HG02623 (cell line): ENCODE measurements around the gene APOM.

Experiments
- ATAC-seq: cut with Tn5 transposase; IDR thresholded peaks from one replicate; pipeline ENCODE4 v1.9.1; 2021; ENCODE audit warnings: moderate library complexity; ENCODE audit not compliant: unreplicated experiment

The APOM gene

DNA sequence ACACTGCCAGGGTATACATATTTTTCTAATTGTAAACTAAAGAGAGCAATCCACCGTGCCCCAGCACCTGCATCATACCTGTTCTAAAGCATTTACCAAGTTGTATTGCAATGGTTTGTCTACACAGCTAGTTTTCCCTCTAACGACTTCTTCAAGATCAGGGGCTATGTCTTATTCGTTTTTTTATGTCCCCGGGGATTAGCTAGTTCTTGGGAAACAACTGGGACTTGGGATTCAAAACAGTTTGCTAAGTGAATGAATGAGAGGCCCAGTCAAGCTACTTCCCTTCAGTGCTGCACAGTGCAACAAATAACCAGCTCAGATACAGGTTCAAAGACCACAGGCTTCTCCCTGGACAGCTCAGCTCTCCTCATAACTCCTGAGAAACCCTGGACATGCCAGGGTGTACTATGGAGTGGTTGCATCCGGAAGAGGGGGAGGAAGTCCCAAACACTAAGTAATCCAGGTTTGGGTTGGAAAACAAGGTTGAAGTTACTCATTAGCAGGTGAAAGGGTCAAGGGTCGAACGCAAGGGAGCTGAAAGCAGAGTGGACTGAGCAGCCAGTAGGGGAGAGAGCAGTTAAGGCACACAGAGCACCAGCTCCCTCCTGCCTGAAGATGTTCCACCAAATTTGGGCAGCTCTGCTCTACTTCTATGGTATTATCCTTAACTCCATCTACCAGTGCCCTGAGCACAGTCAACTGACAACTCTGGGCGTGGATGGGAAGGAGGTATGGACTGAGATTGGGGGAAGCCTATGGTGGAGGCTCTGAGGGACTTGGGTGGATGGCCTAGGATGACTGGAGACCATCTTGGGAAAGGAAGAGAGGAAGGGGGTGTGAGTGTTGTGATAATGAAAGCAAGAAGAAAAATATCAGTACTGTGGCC, at the start of gene APOM:
APOM (plus strand) TSS at position 546 of the 889 bp plus-strand sequence; CDS start at position 619, 73 bp downstream.
- no peak for ATAC-seq

DNA sequence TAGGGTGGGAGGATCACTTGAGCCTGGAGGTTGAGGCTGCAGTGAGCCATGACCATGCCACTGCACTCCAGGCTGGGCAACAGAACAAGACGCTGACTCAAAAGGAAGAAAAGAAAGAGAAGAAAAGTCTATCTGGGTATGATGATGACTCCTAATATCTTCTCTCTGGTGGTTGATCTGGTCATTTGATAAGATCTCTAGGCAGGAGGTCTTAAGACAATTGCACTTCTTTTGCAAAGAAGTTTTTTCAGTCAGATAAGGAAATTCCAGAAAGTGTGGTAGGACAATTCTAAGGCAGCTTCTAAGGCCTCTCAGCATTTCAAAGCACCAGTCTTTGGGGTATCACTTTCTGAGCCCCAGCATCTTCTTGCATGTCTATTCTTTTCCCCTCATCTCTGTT, 48.4 kb upstream of the APOM start:
- ATAC-seq = no peak

DNA sequence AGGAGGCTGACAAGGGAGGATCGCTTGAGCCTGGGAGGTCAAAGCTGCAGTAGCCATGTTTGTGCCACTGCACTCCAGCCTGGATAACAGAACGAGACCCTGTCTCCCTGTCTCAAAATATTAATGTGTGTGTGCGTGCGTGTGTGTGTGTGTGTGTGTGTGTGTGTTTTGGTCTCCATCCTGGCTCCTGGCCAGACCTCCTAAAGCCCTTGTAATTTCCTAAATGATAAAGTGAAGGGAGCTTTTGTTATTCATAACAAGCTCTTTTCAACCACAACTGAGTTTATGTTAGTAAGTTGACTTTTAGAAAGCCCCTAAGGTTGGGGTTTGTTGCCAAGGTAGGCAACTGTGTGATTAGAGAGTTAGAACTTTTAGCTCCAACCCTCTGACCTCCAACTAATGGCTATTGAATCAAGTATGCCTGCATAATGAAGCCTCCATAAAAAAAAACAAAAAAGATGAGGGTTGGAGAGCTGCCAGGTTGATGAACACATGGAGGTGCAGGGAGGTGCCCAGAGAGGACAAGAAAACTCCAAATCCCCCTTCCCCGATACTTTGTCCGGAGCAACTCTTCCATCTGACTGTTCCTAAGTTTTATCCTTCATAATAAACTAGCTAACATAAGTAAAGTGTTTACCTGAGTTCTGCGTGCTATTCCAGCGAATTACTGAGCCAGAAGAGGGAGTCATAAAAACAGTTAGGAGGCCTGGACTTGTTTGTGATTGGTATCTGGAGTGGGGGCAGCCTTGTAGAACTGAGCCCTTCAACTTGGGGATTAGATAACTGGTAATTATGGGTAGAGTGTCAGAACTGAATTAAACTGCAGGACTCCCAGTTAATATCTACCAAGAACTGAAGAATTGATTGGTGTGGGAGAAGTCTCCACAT, 45.9 kb upstream of the APOM start:
- ATAC-seq = no peak

DNA sequence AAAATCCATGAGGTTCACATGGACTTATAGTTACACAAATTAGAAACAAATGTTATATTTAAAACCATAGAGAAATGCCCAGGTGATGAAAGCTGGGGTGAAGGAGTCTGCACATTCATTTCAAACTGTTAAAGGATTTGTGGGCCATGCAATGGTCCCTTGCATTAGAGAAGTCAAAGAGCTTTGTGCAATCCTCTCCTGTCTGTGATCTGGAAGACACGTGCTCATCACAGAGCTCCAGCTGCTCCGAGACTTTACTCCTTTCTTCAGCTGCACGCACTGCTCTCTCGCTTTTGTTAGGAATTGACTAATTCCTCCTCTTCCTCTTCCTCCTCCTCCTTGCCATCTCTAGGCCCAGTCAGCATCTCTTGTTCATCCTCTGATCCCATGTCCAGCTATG, 44.7 kb upstream of the APOM start:
- ATAC-seq = no peak

DNA sequence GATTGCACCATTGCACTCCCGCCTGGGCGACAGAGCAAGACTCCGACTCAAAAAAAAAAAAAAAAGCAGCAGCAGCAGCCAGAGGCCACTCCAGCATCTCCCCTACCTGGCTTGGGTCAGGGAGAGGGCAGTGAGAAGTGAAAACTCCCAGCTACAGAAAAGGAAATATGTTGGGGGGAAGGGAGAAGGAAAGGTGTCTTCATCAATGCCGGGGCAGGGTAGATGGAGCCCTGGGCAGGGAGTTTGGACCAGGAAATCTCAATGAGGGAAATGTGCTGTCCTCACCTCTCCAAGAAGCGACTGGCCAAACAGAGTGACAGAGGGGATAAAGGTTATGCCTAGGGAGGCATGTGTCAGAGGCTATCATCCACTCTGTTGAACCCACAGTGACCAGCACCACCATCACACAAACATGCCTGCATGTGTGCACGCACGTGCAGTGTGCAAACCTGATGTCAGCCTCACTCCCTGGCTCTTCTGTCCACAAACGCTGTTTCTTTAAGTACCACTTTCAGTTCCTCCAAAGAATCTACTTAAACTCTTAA, 41.5 kb upstream of the APOM start:
- ATAC-seq = no peak

DNA sequence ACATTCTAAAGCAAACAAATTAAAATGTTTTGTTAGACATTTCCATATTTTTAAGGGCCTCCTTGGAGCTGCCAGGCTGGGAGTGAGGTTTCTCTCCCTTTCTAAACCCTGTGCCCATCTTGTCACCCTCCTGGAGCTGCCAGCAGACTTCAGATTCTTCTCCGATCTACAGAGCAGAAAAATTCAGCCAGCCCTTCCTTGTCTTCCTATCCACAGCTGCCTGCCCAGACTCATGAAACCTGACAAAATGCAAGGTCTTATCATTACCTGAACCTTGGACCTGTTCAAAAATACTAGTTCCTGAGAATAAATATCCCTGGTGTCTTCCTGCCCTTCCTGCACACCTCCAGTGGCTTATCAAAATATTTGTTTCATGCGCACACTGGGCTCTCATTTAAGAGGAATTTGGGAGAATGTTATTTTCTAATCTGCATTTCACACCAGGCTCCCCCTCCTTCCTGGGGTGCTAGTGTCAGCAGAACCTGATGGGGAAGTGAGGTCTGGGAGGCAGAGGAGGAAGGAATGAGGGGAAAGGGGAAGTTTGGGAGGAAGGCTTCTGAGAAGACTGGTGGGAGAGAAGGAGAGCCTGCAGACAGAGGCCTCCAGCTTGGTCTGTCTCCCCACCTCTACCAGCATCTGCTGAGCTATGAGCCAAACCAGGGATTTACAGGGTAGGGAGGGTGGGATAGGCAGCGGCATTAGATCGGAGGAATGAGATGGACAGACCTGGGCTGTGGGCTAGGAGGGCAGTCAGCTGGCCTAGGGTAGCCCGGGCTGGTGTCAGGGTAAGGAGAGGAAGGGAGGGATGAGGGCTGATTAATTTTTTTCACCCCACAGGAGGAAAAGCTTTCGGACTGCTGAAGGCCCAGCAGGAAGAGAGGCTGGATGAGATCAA, 40.8 kb upstream of the APOM start, which contains the start of gene AIF1:
AIF1 (plus strand) TSS at position 551 of the 895 bp plus-strand sequence; CDS start at position 647, 96 bp downstream.
- ATAC-seq = no peak

DNA sequence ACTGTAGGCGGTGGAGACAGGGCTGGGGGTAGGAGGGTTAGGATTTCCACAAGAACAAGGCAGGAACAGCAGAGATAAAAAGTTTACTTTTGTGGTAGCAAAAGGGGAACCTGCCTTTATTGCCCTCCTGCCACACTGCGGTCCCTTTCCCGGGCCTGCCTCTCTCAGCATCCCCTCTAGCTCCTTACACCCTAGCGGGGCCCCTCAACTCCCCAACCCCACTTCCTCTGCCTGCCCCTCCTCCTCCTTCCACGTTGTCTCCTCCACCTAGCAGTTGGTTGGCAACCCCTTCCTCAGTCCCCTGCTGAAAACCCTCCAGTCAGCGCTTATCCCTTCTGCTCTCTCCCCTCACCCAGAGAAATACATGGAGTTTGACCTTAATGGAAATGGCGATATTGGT, 39.9 kb upstream of the APOM start:
- no peak for ATAC-seq

DNA sequence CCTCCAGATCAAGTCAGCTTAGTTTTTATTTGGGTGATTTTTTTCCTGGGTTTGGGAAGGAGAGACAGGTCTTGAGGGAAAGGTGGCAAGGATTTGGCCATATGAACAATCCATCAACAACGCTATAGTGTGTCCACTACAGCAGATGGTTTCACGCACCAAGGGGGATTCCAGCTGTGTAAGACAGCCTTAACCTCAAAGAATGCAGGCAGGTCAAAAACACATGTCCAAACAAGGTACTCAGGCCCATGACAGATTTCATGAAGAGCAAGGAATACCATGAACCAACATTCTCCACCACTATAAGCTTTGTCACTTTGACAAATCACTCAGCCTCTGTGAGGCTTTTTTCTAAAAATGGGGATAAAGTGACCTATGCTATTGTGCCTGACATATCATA, 38.7 kb upstream of the APOM start:
- no peak for ATAC-seq

DNA sequence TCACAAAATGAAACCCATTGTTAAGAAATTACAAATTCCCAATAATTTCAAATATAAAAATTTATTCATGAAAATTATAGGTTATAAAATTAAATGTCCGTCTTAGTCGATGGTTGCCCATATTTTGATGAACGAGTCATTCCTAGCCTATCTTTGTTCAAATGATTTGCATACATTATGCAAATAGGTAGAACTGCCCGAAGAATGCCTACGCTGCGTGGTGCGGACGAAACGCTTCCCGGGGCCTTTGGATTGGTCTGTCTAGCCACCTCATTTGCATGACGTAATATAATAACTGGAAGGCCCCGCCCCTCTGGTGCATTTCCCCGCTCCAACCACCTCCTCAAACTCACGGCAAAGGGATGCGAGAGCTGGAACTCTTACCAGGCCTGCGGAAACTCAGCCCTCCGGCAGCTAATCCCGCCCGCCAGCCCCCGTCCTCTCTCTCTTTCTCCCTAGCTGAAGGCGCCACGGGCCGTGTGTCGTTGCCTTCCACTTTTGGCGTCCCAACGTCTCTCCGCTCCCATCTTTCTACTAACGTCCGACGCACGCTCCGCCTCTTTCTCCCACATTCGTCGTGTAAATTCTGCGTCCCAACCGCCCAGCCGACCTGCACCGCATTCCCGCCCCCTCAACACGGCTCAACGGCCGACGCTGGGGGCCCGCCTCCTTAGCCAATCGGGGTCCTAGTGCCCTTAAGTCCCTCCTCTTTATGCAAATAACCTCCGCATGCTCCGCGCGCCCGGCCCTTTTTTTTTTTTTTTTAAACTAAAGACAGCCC, 35.7 kb upstream of the APOM start:
- ATAC-seq = peak; percentile 83

DNA sequence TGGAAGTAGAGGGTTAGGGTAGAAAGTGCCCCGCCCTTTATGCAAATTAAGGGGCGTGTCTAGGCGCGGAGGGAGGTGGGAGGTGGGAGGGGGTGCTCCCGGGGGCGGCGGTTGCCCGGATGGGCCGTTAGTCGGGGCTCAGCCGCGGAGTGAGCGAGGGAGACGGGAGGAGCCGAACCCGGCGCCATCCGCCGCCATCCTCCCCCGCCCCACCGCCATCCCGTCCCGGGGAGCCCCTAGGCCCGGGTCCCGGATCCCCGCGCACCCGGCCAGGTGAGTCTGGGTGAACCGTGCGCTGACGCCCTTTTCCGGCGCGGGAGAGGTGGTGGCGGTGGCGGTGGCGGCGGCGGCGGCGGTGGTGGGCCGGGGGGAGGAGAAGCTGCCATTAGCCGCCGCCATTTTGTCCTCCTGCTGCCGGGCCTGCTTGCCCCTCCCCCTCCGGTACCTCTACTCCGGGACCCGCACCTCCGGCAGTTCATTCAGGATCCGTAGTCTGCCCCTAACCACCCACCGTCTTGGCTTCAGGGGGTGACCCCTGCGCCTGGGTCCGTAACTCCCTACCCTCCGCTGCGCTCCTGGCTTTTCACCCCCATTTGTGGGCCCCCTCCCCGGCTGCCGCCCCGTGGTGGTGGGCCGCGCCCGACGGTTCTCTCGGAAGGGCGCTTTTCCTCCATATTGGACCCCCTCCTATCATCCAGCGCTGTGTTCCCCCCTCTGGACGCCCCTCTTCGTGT, 34.9 kb upstream of the APOM start, which contains the start of gene PRRC2A:
PRRC2A (plus strand) TSS at position 130 of the 734 bp plus-strand sequence. CDS start 2,075 bp downstream, outside the sequence.
- ATAC-seq = peak; percentile 40

DNA sequence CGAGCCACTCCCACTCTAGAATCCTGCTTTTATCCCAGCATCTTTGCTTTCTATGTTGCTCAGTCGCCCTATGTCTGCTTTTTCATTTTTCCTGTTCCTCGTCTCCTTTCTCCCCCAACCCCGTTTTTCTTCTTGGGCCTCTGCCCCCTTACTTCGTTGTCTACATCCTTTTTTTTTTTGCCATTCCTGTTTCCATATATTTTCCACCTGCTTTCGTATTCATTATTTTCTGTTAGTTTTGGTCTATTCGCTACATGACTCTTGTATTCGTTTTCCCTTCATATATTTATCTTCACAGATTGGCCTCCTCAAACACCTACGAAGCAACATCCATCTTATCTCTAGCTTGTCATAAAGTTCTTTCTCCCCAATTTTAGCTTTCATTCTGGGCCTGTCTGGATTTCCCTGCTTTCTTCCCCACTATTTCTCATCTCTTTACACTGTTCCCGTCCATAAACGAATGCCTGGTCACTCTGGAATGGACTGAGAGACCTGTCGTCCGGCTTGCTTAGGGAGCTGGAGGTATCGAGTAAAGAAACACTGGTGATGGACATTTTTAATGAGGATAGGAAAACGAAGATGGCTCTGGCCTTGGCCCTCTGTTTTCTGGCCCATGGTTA, 34.3 kb upstream of the APOM start:
- no peak for ATAC-seq

DNA sequence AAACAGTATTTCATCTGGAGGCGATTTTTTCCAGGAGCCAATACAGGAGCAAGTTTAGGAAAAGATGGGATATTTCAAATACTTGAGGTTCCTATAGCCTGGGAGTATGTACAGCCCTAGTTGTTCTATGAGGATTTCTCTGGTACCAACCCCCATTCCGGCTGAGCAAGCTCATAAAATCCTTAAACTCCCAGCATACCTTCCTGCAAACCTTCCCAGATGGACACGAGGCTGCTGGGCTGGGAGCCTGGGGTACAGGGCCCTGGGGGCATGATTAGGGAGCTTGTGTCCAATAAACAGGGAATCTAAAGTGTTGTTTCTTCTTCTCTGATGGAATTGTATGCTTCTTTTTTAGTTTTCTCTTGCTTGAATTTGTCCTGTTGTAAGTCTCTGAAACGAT, 33.7 kb upstream of the APOM start:
- no peak for ATAC-seq

DNA sequence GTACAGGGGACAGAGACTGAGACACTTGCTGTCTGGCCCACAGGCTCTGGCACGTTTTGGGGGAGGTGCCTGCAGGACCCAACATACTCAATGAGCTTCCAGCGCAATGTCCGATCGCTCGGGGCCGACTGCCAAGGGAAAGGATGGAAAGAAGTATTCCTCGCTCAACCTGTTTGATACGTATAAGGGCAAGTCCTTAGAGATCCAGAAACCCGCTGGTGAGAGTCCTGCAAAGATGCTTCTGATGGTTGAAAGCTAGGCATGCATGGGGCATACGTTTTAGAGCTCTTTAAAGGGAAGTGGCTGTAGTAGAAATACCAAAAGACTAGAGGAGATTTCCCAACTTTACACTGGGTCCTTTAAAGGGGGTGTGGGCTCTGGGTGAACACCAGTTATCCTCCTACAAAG, 33.0 kb upstream of the APOM start:
- ATAC-seq = no peak

DNA sequence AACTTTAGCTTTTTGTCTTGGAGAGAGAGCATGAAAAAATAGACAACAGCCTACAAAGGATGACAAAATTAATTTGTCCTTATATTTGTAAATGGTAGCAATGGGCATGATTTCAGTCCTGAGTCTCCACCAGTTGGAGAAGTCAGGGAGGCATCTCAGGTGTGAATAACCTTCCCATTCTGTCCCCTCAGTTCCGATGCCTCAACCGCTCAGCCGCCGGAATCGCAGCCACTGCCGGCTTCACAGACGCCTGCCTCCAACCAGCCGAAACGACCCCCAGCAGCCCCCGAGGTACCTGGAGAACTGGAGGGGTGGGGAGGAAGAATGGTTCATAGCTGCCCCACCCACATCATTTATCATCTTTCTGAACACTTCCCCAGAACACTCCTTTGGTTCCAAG, 31.6 kb upstream of the APOM start:
- no peak for ATAC-seq

DNA sequence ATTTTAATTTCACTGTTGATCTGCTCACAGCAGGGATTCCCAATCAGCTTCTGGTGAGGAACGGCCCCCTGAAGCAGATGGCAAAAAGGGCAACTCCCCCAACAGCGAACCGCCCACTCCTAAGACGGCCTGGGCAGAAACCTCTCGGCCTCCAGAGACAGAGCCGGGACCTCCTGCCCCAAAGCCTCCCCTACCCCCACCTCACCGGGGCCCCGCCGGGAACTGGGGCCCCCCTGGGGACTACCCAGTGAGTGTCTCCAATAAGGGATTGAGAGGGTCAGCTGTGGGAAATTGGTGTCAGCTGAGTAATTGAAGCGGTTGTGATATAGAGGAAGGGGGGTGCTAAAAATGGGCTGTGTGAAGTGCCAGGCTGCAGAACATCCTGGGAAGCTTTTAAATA, 28.7 kb upstream of the APOM start:
- no peak for ATAC-seq

DNA sequence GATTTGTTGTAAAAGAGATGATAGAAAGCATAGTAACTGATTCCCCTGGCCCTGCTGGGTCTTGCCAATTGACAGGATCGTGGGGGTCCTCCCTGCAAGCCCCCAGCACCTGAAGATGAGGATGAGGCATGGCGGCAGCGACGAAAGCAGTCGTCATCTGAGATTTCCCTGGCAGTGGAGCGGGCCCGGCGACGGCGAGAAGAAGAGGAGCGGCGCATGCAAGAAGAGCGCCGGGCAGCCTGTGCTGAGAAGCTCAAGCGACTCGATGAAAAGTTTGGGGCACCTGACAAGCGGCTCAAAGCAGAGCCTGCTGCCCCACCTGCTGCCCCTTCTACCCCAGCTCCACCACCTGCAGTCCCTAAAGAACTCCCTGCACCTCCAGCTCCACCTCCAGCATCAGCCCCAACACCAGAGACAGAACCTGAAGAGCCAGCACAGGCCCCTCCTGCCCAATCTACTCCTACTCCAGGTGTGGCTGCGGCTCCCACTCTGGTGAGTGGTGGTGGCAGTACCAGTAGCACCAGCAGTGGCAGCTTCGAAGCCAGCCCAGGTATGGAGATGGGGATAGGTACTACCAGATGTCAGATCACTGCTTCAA, 27.9 kb upstream of the APOM start:
- ATAC-seq = no peak

DNA sequence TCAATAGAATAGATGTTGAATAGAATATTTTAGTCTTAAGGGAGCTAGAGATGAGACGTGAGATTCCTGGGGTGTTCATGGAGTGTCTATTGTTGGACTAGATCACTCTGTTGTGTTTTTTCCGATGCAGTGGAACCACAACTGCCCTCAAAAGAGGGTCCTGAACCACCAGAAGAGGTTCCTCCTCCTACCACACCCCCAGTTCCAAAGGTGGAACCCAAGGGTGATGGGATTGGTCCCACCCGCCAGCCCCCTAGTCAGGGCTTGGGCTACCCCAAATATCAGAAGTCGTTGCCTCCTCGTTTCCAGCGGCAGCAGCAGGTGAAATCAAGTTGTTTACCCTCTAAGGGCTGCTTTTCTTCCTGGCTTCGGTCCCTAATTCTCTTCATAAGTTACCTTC, 26.7 kb upstream of the APOM start:
- ATAC-seq = no peak
